ENCODE data around the gene ARMH3. TPM values are rescaled to one million over a fixed set of nuclear protein-coding genes. Genes with fewer than 3 reads are reported as not detected.

ARMH3 gene
- total RNA-seq, 1 donor from 2014 or later, result 34.4 TPM

DNA sequence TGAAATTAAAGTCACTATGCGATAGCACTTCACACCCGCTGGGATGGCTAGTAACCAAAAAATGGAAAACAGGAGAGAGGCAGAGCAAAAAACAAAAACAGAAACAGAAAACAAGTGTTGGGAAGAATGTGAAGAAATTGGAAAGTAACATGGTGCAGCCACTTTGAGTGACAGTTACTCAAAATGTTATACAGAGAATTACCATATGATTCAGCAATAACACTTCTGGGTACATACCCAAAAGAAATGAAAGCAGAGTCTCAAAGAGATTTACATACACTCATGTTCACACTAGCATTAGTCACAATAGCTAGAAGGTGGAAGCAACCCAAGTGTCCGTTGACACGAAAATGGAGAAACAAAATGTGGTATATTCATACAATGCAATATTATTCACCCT is 123.8 kb downstream of the ARMH3 start:
- H3K4me1 Mint-ChIP-seq (ENCODE audit: low read depth), result no peaks in the 10 kb centered on the region
- H3K27me3 Mint-ChIP-seq, result no peaks in the 10 kb centered on the region
- no peaks in the 10 kb centered on the region for H3K36me3 Mint-ChIP-seq (ENCODE audit: insufficient read depth)
- no peaks in the 10 kb centered on the region for H3K9me3 Mint-ChIP-seq (ENCODE audit: low read depth)
- TF ChIP-seq, protein P1, sequence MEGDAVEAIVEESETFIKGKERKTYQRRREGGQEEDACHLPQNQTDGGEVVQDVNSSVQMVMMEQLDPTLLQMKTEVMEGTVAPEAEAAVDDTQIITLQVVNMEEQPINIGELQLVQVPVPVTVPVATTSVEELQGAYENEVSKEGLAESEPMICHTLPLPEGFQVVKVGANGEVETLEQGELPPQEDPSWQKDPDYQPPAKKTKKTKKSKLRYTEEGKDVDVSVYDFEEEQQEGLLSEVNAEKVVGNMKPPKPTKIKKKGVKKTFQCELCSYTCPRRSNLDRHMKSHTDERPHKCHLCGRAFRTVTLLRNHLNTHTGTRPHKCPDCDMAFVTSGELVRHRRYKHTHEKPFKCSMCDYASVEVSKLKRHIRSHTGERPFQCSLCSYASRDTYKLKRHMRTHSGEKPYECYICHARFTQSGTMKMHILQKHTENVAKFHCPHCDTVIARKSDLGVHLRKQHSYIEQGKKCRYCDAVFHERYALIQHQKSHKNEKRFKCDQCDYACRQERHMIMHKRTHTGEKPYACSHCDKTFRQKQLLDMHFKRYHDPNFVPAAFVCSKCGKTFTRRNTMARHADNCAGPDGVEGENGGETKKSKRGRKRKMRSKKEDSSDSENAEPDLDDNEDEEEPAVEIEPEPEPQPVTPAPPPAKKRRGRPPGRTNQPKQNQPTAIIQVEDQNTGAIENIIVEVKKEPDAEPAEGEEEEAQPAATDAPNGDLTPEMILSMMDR (IDR thresholded peaks at IDR 0.05; ENCODE audit: unreplicated experiment), result no peak
- H3K4me3 Mint-ChIP-seq (ENCODE audit: low read depth), result no peak overlapping the region
- DNase-seq (ENCODE audit: low spot score, unreplicated experiment), result no peak
- H3K27ac Mint-ChIP-seq, result no peak overlapping the region

DNA sequence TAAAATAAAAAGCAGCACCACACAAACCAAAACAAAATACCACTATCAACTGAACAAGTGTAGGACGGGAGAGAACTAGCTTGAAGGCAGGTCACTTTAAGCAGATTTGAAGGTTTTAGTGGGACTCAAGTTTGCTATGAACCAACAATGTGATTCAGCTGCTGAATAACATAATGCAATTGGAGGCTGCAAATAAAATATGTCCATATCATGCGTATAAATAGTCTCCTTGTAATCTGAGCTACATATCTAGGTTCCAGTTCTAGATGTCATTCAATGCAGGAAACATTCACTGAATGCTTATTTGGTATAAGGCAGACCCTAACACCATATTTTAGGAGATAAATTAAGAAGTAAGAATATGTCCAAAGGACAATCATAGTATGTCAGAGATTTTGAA is 130.9 kb downstream of the ARMH3 start:
- TF ChIP-seq, protein P1 (IDR thresholded peaks at IDR 0.05; ENCODE audit: unreplicated experiment), result no peak
- no peak overlapping the region for H3K27ac Mint-ChIP-seq
- no peak for DNase-seq (ENCODE audit: low spot score, unreplicated experiment)

DNA sequence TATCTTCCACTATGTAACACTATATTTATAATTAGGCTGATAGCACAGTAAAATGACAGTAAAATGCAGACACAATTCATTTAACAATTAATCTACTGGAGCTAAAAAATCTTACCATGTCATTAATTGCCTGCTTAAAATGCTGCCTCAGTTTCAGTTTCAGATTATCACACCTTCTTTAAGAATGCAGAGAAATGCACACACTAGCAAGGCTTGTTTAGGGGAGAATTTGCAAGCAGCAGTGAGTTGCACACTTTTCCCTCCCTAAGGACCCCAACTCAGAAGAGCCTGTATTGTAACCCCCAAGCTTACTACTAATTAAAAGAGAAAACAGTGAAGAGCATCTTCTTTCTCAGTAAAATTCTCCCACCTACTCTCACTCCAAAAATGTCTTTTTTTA is 132.7 kb downstream of the ARMH3 start:
- Mint-ChIP-seq H3K4me3 (ENCODE audit: low read depth) (no peak overlapping the region), H3K27ac (no peak overlapping the region), H3K36me3 (ENCODE audit: insufficient read depth) (peaks cover 5% of the 10 kb centered on the region), H3K27me3 (no peaks in the 10 kb centered on the region), H3K9me3 (ENCODE audit: low read depth) (no peaks in the 10 kb centered on the region), H3K4me1 (ENCODE audit: low read depth) (no peaks in the 10 kb centered on the region)
- DNase-seq (ENCODE audit: low spot score, unreplicated experiment), result no peak
- TF ChIP-seq, protein P1 (IDR thresholded peaks at IDR 0.05; ENCODE audit: unreplicated experiment), result no peak

More for the DNA sequence above, 130.9 kb downstream of the ARMH3 start:
- H3K4me1 Mint-ChIP-seq (ENCODE audit: low read depth), result no peaks in the 10 kb centered on the region
- no peak overlapping the region for H3K4me3 Mint-ChIP-seq (ENCODE audit: low read depth)
- peaks cover 5% of the 10 kb centered on the region for H3K36me3 Mint-ChIP-seq (ENCODE audit: insufficient read depth)
- no peaks in the 10 kb centered on the region for H3K9me3 Mint-ChIP-seq (ENCODE audit: low read depth)
- no peaks in the 10 kb centered on the region for H3K27me3 Mint-ChIP-seq

DNA sequence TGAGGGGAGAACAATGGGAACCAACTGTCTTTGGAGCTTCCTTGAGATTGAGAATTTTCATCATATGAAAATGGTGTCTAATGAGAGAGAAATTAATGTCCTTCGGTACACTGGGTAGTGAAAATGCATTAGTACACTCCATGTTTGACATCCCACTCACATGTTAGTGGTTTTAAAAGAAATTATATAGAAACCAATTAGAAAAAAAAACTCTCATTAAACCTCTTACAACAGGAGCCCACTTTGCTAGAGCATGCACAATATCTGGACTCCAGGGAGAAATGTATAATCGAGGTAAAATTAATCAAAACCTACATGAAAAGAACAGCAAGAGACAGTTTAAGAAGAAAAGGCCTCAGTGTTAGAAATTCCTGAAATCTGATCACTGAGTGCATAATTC is 133.1 kb downstream of the ARMH3 start:
- no peak for DNase-seq (ENCODE audit: low spot score, unreplicated experiment)
- no peak overlapping the region for H3K4me3 Mint-ChIP-seq (ENCODE audit: low read depth)
- H3K27me3 Mint-ChIP-seq, result no peaks in the 10 kb centered on the region
- no peak overlapping the region for H3K27ac Mint-ChIP-seq
- TF ChIP-seq, protein P1 (IDR thresholded peaks at IDR 0.05; ENCODE audit: unreplicated experiment), result no peak
- no peaks in the 10 kb centered on the region for H3K4me1 Mint-ChIP-seq (ENCODE audit: low read depth)
- H3K9me3 Mint-ChIP-seq (ENCODE audit: low read depth), result no peaks in the 10 kb centered on the region
- H3K36me3 Mint-ChIP-seq (ENCODE audit: insufficient read depth), result peaks cover 5% of the 10 kb centered on the region

DNA sequence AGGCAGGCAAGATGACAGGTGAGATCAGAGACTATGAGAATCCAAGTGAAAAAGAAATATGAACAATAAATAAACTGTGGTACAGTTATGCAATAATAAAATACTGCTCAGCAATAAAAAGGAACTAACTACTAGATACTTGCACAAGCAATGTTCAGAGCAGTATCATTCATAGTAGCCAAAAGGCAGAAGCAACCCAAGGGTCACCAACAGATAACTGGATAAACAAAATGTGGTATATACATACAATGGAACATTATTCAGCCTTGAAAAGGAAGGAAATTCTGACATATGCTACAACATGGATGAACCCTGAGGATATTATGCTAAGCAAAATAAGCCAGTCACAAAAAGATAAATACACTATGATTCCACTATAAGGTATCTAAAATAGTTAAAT is 135.4 kb downstream of the ARMH3 start:
- TF ChIP-seq, protein P1 (IDR thresholded peaks at IDR 0.05; ENCODE audit: unreplicated experiment), result no peak
- no peaks in the 10 kb centered on the region for H3K4me1 Mint-ChIP-seq (ENCODE audit: low read depth)
- H3K9me3 Mint-ChIP-seq (ENCODE audit: low read depth), result no peaks in the 10 kb centered on the region
- DNase-seq (ENCODE audit: low spot score, unreplicated experiment), result no peak
- H3K27me3 Mint-ChIP-seq, result no peaks in the 10 kb centered on the region
- H3K36me3 Mint-ChIP-seq (ENCODE audit: insufficient read depth), result peaks cover 5% of the 10 kb centered on the region
- no peak overlapping the region for H3K4me3 Mint-ChIP-seq (ENCODE audit: low read depth)
- H3K27ac Mint-ChIP-seq, result no peak overlapping the region

All from progenitor cell of endocrine pancreas (in vitro differentiated cells).